Fibroblast of lung (primary cell): ENCODE data around the gene NCR1.
"Not testable (repeated sequence)": the region's sequence is repeated elsewhere in the genome, so short reads cannot be mapped to it uniquely, and the experiment has no call there.

Experiments used
- CTCF ChIP-seq, 2 donors: IDR thresholded peaks in 1 of 2; conservative IDR thresholded peaks in 1 of 2; 1 replicate in 1 of 2; 2 replicates in 1 of 2; pipeline ENCODE4 v1.5.1; 2011 to 2012; ENCODE audit warnings: low read length in 2 of 2, control low read depth in 1 of 2, inconsistent platforms in 1 of 2, low read depth in 1 of 2, mild to moderate bottlenecking in 1 of 2
- EZH2 ChIP-seq: IDR thresholded peaks from 2 replicates; pipeline ENCODE4 v1.5.1; 2012; ENCODE audit warnings: low read length, control low read depth, mild to moderate bottlenecking; ENCODE audit errors: missing control alignments

DNA sequence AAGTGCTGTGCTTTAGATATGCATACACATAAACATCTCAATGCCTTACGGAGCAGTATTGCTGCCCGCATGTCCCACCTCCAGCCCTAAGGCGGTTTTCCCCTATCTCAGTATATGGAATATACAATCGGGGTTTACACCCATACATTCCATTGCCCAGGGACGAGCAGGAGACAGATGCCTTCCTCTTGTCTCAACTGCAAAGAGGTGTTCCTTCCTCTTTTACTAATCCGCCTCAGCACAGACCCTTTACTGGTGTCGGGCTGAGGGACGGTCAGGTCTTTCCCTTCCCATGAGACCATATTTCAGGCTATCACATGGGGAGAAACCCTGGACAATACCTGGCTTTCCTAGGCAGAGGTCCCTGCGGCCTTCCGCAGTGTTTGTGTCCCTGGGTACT is 44.6 kb downstream of the NCR1 start:
- TF ChIP-seq CTCF (conservative IDR thresholded peaks at IDR 0.05 in 1 of 2, IDR thresholded peaks at IDR 0.05 in 1 of 2; ENCODE audit: low read depth in 1 of 2, low read length in 2 of 2); EZH2: not testable (repeated sequence)
